OCI-M2 (cell line): ENCODE results near the gene ZNF81.
"Not testable (repeated sequence)": the region's sequence is repeated elsewhere in the genome, so short reads cannot be mapped to it uniquely, and the experiment has no call there.

ENCODE experiments used
- DNase-seq: peaks from one replicate; lab custom pipeline; 2025; ENCODE audit not compliant: unreplicated experiment; lab: John Stamatoyannopoulos, UW

ZNF81 gene

DNA sequence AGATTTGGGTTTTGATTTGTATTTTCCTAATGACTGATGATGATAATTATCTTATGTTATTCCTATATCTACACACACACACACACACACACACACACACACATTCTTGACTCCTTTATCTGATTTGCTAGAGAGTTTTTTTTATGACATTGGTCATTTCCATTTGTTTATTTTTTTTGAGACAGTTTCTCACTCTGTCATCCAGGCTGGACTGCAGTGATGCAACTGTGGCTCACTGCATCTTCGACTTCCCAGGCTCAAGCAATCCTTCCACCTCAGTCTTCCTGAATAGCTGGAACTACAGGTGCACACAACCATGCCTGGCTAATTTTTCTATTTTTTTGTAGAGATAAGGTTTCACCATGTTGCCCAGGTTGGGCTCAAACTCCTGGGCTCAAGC lies 6.7 kb downstream of the ZNF81 start:
- DNase-seq = no peak

DNA sequence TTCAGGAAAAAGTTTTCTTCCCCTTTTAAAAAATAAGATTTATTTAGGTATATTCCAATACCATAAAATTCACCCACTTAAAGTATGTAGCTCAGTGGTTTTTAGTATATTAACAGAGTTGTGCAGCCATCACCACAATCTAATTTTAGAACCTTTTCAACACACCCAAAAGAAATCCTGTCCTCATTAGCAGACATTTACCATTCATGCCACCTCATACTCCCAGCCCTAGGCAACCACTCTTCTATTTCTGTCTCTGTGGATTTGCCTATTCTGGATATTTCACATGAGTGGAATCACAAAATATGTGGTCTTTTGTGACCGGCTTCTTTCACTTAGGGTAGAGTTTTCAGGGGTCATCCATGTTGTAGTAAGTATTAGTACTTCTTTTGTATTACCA lies 7.4 kb downstream of the ZNF81 start:
- no peak for DNase-seq

GRCh38 chrX:47846040-47846439 lies 9.3 kb downstream of the ZNF81 start:
- no peak for DNase-seq

DNA sequence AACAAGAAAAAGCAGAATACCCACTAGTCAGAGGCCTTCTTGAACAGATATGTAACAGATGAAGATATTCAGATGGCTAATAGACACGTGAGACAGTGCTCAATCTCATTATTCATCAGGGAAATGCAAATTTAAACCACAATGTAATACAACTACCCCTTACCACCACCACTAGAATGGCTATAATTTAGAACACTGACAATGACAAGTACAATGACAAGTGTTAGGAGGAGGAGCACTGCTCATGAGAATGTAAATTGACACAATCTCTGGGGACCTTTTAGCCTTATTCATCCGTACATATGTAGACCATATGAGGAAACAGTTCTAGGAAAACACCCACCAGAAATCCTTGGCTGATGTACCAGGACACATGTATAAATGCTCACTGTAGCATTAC lies 13.1 kb downstream of the ZNF81 start:
- no peak for DNase-seq

GRCh38 chrX:47850389-47850788 lies 13.7 kb downstream of the ZNF81 start:
- not testable (repeated sequence) for DNase-seq

GRCh38 chrX:47850901-47851300 lies 14.2 kb downstream of the ZNF81 start:
- DNase-seq = no peak

- DNase-seq = no peak
These were observed 17.8 kb downstream of the ZNF81 start for GRCh38 chrX:47854474-47854873.

DNA sequence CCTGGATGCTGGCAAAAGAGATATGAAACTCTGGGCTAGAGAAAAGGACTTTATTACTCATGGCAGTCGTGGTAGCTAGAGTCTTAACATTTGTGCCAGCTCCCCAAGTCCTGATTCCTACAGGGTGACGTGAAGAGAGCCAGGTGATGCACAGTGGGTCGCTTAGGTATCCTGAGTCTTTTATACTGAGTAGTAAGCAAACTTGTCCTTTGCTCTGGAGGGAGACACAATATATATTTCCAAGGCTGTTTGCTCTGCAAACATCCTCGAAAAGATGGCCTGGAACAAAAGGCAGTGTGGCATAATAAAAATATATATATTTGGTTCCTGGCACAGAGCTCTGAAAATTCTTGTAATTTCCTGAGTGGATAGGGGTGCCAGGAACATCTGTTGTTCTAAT lies 23.0 kb downstream of the ZNF81 start:
- DNase-seq = no peak

DNA sequence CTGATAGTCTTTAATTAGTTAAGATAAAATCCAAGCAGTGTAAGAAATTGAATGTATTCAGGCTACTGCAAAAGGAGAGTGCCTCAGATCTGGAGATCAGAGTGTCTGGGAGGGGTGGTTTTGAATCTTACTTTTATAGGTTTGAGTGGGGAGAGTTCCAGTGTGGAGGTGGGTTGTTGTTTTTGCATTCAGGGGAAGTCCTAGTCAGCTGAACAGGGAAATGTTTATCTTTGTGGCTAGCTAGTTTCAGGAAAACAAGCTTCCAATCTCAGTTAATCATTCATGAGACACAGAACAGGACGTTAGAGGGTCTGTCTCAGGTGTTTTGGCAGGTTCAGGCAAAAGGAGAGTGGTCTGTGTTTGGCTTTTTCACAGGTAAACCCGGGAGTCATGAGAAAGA lies 26.0 kb downstream of the ZNF81 start:
- no peak for DNase-seq

DNA sequence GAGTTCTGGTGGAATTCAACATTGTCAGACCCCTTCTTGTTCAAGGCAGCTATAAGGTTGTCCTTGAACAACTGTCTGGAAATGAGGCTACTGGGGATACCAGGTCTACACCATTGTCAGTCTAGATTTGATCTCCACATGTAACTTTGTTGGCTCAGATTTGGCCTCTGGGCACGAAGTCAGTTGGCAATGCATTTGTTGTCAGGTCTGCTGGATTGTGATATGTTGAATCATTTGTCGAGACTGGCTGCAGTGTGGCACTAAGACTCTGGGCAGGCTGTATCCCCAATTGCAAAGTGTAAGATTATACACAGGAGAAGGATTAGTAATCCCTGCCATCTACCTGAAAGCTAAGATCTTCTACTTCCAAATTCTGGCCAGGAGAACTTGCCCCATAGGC lies 26.5 kb downstream of the ZNF81 start:
- no peak for DNase-seq

DNA sequence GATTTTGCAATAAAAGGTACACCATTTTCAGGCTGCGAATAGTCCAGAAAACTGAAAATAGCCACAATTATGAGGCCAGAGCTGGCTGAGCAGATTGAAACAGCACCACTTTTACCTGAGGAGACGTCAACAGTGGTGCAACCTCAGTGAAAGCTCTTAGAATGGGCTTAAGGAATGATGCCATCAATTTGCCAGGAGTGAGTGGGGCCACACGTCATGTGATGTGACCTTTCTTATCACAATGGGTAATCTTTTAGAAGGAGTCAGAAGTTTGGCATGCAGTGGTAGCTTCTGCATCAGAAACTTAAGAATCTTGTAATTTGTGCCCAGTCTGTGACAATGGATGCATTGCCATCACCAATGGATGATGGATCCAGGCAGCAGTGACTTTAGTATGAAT lies 27.6 kb downstream of the ZNF81 start:
- no peak for DNase-seq

- no peak for DNase-seq
These were observed 28.1 kb downstream of the ZNF81 start for GRCh38 chrX:47864785-47865184.

DNA sequence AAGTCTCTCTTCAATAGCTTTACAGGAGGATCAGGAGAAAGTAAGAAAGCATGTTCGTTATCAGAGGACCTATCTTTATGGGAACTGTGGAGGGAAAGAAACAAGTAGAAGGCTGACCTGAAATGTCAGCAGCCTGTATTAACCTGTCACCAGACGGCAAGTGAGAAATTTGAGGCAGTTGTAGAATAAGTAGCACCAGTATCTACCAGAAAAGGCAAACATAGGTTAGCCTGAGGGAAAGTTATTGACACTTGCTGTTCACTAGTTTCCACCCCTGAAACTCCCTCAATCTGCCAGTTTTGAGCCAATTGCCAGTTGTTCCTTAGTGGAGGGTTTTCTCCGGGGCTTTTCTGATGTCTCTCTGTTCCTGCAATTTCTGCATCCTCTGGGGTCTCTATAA lies 36.4 kb downstream of the ZNF81 start:
- DNase-seq = no peak

- DNase-seq = no peak
These were observed 40.6 kb downstream of the ZNF81 start for GRCh38 chrX:47877327-47877726.

- DNase-seq = no peak
These were observed 41.5 kb downstream of the ZNF81 start for GRCh38 chrX:47878198-47878597.

GRCh38 chrX:47879463-47879862 lies 42.8 kb downstream of the ZNF81 start:
- DNase-seq = no peak

- DNase-seq = no peak
These were observed 44.2 kb downstream of the ZNF81 start for GRCh38 chrX:47880927-47881326.

DNA sequence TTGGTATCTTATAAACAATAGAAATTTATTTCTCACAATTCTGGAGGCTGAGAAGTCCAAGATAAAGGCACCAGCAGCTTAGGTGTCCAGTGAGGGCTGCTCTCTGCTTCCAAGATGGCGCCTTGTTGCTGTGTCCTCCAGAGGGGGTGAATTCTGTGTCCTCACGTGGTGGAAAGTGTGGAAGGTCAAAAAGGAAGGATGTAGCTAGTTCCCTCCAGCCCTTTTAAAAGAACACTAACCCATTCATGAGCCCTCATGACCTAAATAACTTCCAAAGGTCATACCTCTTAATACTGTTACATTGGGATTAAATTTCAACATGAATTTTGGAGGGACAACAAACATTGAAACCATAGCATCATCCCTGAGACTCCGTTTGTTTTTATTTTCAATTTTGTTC lies 48.8 kb downstream of the ZNF81 start:
- DNase-seq = no peak

- DNase-seq = no peak
These were observed 61.3 kb downstream of the ZNF81 start for GRCh38 chrX:47898024-47898423.

- no peak for DNase-seq
These were observed 64.1 kb downstream of the ZNF81 start for GRCh38 chrX:47900833-47901232.

- DNase-seq = no peak
These were observed 65.5 kb downstream of the ZNF81 start for GRCh38 chrX:47902161-47902560.

DNA sequence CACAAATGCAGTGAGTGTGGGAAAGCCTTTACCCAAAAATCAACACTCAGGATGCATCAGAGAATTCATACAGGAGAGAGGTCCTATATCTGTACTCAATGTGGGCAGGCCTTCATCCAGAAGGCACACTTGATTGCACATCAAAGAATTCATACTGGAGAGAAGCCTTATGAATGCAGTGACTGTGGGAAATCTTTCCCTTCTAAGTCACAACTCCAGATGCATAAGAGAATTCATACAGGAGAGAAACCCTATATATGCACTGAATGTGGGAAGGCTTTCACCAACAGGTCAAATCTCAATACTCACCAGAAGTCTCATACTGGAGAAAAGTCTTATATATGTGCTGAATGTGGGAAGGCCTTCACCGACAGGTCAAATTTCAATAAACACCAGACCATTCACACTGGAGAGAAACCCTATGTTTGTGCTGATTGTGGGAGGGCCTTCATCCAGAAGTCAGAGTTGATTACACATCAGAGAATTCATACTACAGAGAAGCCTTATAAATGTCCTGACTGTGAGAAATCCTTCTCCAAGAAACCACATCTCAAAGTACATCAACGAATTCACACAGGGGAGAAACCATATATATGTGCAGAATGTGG lies 79.3 kb downstream of the ZNF81 start:
- DNase-seq = no peak

DNA sequence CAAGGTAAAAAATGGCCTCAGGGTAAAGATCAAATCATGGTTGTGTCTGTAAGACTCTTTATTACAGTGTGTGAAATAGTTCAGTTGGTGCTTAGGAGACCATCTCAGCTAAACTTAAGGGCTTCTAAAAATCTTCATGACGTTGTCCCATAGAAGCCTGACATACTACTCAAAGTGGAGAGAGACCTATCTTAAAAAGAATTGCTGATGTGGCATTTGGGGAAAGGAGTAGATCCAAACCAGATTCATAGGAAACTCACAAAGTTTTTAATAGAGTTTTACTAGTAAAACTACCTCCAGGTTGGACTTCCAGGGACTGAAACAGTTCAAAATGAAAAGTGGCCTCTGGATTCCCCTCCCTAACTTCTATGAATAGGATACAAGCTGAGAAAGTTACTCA lies 81.6 kb downstream of the ZNF81 start:
- DNase-seq = no peak

DNA sequence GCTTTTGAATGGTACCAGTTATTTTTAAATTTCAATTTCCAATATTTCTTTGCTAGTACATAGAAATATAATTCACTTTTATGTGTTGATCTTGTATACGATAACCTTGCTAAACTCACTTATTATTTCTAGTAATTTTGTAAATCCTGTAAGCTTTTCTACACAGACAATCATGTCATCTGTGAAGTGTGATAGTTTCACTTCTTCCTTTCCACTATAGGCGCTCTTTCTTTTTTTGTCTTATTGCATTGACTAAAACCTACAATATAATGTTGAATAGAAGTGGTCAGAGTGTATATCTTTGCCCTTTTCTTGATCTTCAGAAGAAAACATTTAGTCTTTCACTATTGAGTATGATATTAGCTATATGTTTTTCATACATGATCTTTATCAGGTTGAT lies 90.5 kb downstream of the ZNF81 start:
- DNase-seq = no peak
